Bronchial epithelial cell (primary cell): ENCODE data around the gene LAMA3. TPM values are rescaled to one million over a fixed set of nuclear protein-coding genes. Genes with fewer than 3 reads are reported as not detected.

ENCODE experiments used
- DNase-seq: peaks from one replicate; pipeline ENCODE4 v3.0.0-alpha.2; 2010; ENCODE audit warnings: low read depth
- FAIRE-seq: peaks from 2 replicates; lab custom pipeline; 2011; peaks lifted over from hg19 to GRCh38; lab: Jason Lieb, UNC
- H3K27me3 ChIP-seq: 2 replicates; pipeline ENCODE4 v1.5.1; 2011; ENCODE audit warnings: low read length; ENCODE audit not compliant: control insufficient read depth, insufficient read depth
- H3K36me3 ChIP-seq: 2 replicates; pipeline ENCODE4 v1.5.1; 2011; ENCODE audit warnings: low read length; ENCODE audit not compliant: control insufficient read depth, insufficient read depth
- H3K4me3 ChIP-seq: 2 replicates; pipeline ENCODE4 v1.5.1; 2011; ENCODE audit warnings: mild to moderate bottlenecking, low read depth, low read length, control low read depth
- CTCF ChIP-seq: IDR thresholded peaks from 2 replicates; pipeline ENCODE4 v1.5.1; 2011; ENCODE audit warnings: mild to moderate bottlenecking, moderate library complexity, low read length, control low read depth, inconsistent platforms; ENCODE audit not compliant: insufficient read depth, severe bottlenecking
- total RNA-seq: library from RNA; depleted of rRNA; stranded (reverse); fragments of >200 nt; gene quantifications from 2 replicates; pipeline ENCODE4 v1.2.1, GENCODE V29; 2014

Gene LAMA3
- total RNA-seq, 1 donor from 2014 or later, result 531 TPM

GRCh38 chr18:23916338-23916737 lies 227.1 kb downstream of the LAMA3 start:
- Histone ChIP-seq H3K27me3 (no peaks in the 10 kb centered on the region), H3K36me3 (peaks cover 28% of the 10 kb centered on the region), H3K4me3 (no peak overlapping the region)
- no peak for TF ChIP-seq CTCF
- FAIRE-seq (no peak), DNase-seq (no peak)

GRCh38 chr18:23918395-23919032 lies 229.3 kb downstream of the LAMA3 start:
- no peak for FAIRE-seq
- TF ChIP-seq CTCF, result peak; percentile 83
- Histone ChIP-seq H3K4me3 (no peak overlapping the region), H3K36me3 (peaks cover 32% of the 10 kb centered on the region), H3K27me3 (no peaks in the 10 kb centered on the region)
- DNase-seq, result peak; percentile 48

GRCh38 chr18:23920054-23920453 lies 230.8 kb downstream of the LAMA3 start:
- H3K4me3 ChIP-seq, result no peak overlapping the region
- H3K36me3 ChIP-seq, result peaks cover 29% of the 10 kb centered on the region
- H3K27me3 ChIP-seq, result no peaks in the 10 kb centered on the region
- no peak for TF ChIP-seq CTCF
- FAIRE-seq, result no peak
- peak; percentile 51 for DNase-seq

- no peak for FAIRE-seq
- no peak for TF ChIP-seq CTCF
- no peak for DNase-seq
- Histone ChIP-seq H3K27me3 (no peaks in the 10 kb centered on the region), H3K4me3 (no peak overlapping the region), H3K36me3 (peaks cover 24% of the 10 kb centered on the region)
These were observed 232.5 kb downstream of the LAMA3 start for GRCh38 chr18:23921716-23922285.

GRCh38 chr18:23922939-23923338 lies 233.7 kb downstream of the LAMA3 start:
- no peak for TF ChIP-seq CTCF
- no peak for DNase-seq
- H3K4me3 ChIP-seq, result no peak overlapping the region
- H3K27me3 ChIP-seq, result no peaks in the 10 kb centered on the region
- FAIRE-seq, result no peak
- peaks cover 24% of the 10 kb centered on the region for H3K36me3 ChIP-seq
